GM20000 (cell line): ENCODE data around the gene CCDC124.

ENCODE experiments used
- DNase-seq: peaks from one replicate; pipeline ENCODE4 v3.0.0; 2012; ENCODE audit warnings: low spot score
- CTCF ChIP-seq: IDR thresholded peaks from 2 replicates; pipeline ENCODE4 v1.5.1; 2012; ENCODE audit warnings: mild to moderate bottlenecking, control low read depth; ENCODE audit errors: extremely low read depth, missing control alignments

CCDC124 gene

GRCh38 chr19:17947815-17948513, 15.1 kb downstream of the CCDC124 start:
- no peak for TF ChIP-seq CTCF
- peak; percentile 100 for DNase-seq

DNA sequence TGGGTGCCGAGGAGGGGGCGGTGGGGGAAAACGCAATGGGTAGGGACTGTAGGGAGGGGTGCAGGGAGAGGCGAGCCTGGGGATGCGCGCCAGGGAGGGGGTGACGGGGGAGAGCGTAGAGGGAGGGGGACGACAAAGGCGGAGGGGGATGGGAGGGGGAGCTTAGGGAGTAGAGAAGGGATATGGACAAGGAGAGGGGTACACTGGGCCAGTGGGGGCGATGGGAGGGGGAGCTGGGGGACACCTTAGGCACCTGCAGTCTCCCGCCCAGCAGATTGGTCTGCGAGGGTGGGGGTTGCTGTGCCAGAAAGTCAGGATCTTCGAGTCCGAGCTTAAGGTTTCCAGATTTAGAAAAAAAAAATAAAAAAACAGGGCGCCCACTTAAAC, 15.7 kb downstream of the CCDC124 start:
- no peak for DNase-seq
- no peak for TF ChIP-seq CTCF

DNA sequence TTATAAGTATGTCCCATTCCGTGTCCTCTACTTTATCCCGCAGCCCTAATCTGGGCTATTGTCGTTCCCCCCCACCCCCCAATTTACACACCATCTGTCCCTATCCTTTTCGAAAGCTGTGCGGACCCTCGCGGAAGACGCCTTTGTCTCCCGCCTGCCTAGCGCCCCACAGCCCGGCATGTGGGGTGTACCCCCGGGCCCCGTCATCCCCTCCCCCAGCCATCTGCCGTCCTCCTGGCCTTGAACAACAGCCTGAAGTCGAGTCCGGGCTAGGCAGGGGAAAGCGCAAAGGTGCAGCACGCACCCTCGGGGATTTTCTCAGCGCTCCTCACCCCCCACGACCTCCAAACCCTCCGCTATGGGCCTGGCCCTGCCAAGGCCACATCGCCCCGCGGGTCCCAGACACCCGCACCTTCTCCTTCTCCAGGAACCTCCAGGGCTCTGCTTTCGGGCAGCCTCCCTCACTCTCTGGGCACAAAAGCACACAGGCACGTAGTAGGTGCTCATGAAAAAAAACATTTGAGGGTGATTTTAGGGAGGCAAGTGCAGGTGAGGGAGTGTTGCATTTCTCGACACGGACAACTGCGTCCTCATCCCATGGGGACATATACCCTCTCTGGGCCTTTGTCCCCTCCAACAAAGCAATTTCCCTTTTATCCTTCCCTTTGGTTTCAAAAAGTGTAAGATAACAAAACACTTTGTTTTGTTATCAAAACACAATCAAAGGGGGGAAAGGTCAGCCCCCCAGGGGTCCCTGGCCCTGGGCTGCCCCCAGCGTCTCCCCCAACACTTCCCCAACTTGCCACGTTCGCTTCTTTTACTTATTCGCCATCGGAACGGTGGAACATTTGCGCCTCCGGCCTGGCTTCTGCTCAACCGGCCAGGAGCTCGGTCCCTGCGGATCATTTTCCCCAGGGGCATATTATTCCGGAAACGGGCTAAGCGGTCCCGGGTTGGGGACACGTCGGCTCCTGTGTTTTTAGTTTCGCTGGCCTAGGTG, 16.4 kb downstream of the CCDC124 start:
- TF ChIP-seq CTCF, result no peak
- peak; percentile 61 for DNase-seq

DNA sequence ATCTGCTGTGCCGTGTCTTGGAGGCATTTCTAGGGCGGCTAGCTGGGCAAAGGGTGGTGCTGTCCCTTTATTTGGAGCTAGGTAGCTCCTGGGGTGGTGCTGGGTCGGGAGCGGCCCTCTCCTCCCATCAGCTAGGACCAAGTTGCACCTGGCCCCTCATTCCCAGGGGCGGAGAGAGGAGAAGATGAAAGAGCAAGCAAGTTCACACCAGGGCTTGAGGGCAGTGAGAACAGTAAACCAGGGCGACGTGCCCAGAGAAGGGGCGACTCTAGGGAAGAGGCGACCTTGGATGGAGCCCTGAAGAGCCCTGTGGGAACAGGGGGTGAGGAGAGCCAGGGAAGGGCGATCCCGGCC, 17.1 kb downstream of the CCDC124 start:
- no peak for DNase-seq
- TF ChIP-seq CTCF, result no peak

- DNase-seq, result peak; percentile 69
- no peak for TF ChIP-seq CTCF
Measured at GRCh38 chr19:17950310-17951156, 17.7 kb downstream of the CCDC124 start.

DNA sequence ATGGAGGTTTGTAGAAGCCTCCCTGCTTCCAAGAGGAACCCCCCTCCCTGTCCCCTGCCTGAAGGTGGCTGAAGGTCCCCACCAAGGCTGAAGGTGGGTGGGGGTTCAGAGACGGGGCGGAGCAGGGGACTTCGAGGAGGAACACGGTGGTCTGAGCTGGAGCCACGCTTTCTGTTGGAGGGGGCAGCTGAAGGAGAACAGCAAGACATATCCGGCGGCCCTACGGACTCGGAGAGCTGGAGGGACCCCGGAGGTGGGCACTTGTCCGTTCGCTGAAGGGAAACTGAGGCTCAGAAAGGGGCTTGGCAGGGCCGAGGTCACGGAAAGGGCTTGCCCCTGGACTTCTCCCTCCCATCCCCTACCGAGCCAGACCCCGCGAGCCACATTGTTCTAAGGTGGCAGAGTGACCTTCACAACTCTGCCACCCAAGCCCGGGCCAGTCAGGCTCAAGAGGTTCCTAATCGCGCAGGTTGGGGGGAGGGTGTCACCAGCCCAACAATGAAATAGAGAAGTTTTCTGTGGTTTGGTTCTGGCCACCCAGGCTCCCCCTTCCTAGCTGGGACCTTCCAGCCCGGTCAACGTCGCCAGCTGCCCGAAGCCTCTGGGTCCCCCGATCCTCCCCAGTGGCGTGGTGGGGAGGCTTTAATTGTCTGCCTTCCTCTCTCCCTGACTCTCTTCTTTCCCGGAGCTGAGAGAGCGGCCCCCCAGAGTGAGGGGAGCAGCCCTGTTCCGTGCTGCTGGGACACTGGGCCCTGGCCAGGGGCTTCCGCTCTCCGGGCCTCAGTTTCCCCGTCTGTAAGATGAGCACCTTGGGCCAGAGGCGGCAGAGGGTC, 18.6 kb downstream of the CCDC124 start:
- TF ChIP-seq CTCF, result no peak
- peak; percentile 82 for DNase-seq
